IMR-90 (cell line): Measurements from ENCODE around the gene ZNF507. TPM values are rescaled to one million over a fixed set of nuclear protein-coding genes. Genes with fewer than 3 reads are reported as not detected.

ENCODE experiments used
- ATAC-seq: fragments of 200-7000 bp; cut with Tn5 transposase; 2 replicates; pipeline ENCODE4 v1.9.1; 2020; ENCODE audit warnings: low read depth, mild to moderate bottlenecking, moderate library complexity
- BruUV-seq: library from RNA; stranded (reverse); fragments of 400-500 nt; replicated peaks from 2 replicates; lab custom pipeline; 2021; lab: Mats Ljungman, UMichigan
- CTCF ChIA-PET: fragments of 300-600 bp; formaldehyde crosslinking; extraction: SDS; loops from one replicate; lab custom pipeline; 2021; ENCODE audit warnings: antibody characterized with exemption; lab: Yijun Ruan, JAX
- POLR2A ChIA-PET: fragments of 300-600 bp; sonication (Branson Sonifier 250); formaldehyde crosslinking; loops from one replicate; lab custom pipeline; 2022; ENCODE audit warnings: antibody characterized with exemption; ENCODE audit not compliant: unreplicated experiment; lab: Charles Lee
- DNase-seq: peaks from one replicate; pipeline ENCODE4 v3.0.0; 2013
- H2AFZ ChIP-seq: replicated peaks from 2 replicates; pipeline ENCODE3; 2013; ENCODE audit warnings: low read length, mild to moderate bottlenecking; ENCODE audit not compliant: poor library complexity
- H2AK5ac ChIP-seq: 2 replicates; pipeline ENCODE4 v1.6.1; 2013; ENCODE audit warnings: low read depth, low read length, inconsistent platforms
- H2AK9ac ChIP-seq: replicated peaks from 2 replicates; pipeline ENCODE3; 2013; ENCODE audit warnings: mild to moderate bottlenecking, low read depth, low read length, moderate library complexity; ENCODE audit not compliant: poor library complexity
- H2BK120ac ChIP-seq: 2 replicates; pipeline ENCODE4 v1.6.1; 2013; ENCODE audit warnings: low read depth, low read length, inconsistent platforms
- H2BK15ac ChIP-seq: 3 replicates; pipeline ENCODE4 v1.6.1; 2013; ENCODE audit warnings: low read depth, low read length, inconsistent platforms
- H2BK20ac ChIP-seq: 2 replicates; pipeline ENCODE4 v1.6.1; 2013; ENCODE audit warnings: low read depth, mild to moderate bottlenecking, inconsistent platforms, low read length, moderate library complexity
- H2BK5ac ChIP-seq: 2 replicates; pipeline ENCODE4 v1.6.1; 2013; ENCODE audit warnings: mild to moderate bottlenecking, low read depth, low read length, inconsistent platforms; ENCODE audit not compliant: poor library complexity, severe bottlenecking
- H3K14ac ChIP-seq: replicated peaks from 2 replicates; pipeline ENCODE4 v1.6.1; 2013; ENCODE audit warnings: low read depth, low read length, inconsistent platforms
- H3K18ac ChIP-seq: 2 replicates; pipeline ENCODE4 v1.6.1; 2013; ENCODE audit warnings: low read depth, low read length, control low read depth
- H3K23ac ChIP-seq: 2 replicates; pipeline ENCODE4 v1.6.1; 2013; ENCODE audit warnings: low read depth, low read length, inconsistent platforms
- H3K27ac ChIP-seq: 2 replicates; pipeline ENCODE4 v1.5.1; 2013; ENCODE audit warnings: mild to moderate bottlenecking, control low read depth, low read length; ENCODE audit not compliant: insufficient read depth
- H3K27me3 ChIP-seq: 2 replicates; pipeline ENCODE4 v1.6.1; 2013; ENCODE audit warnings: low read length; ENCODE audit not compliant: control insufficient read depth, insufficient read depth
- H3K36me3 ChIP-seq: 2 replicates; pipeline ENCODE4 v1.6.1; 2013; ENCODE audit warnings: low read length, mixed read lengths; ENCODE audit not compliant: control insufficient read depth, insufficient read depth
- H3K4ac ChIP-seq: 2 replicates; pipeline ENCODE4 v1.6.1; 2013; ENCODE audit warnings: low read depth, low read length, inconsistent platforms
- H3K4me1 ChIP-seq: 2 replicates; pipeline ENCODE4 v1.6.1; 2013; ENCODE audit warnings: low read length, mixed read lengths; ENCODE audit not compliant: control insufficient read depth, insufficient read depth
- H3K4me2 ChIP-seq: 2 replicates; pipeline ENCODE4 v1.6.1; 2013; ENCODE audit warnings: low read depth, mild to moderate bottlenecking, control low read depth, low read length, moderate library complexity
- H3K4me3 ChIP-seq: 2 replicates; pipeline ENCODE4 v1.5.1; 2013; ENCODE audit warnings: low read depth, mild to moderate bottlenecking, control low read depth, low read length, moderate library complexity; ENCODE audit not compliant: insufficient read depth
- H3K56ac ChIP-seq: 2 replicates; pipeline ENCODE4 v1.6.1; 2013; ENCODE audit warnings: low read length, inconsistent platforms; ENCODE audit not compliant: insufficient read depth; ENCODE audit errors: extremely low read depth
- H3K79me1 ChIP-seq, 2 experiments: 2 replicates each; pipeline ENCODE4 v1.6.1; 2013; ENCODE audit warnings: low read length in 2 of 2, inconsistent platforms in 1 of 2, low read depth in 1 of 2
- H3K9ac ChIP-seq: 2 replicates; pipeline ENCODE4 v1.6.1; 2013; ENCODE audit warnings: low read depth, low read length, control low read depth
- H3K9me1 ChIP-seq: 2 replicates; pipeline ENCODE4 v1.6.1; 2013; ENCODE audit warnings: low read length, inconsistent platforms; ENCODE audit not compliant: insufficient read depth
- H3K9me3 ChIP-seq: 2 replicates; pipeline ENCODE4 v1.6.1; 2013; ENCODE audit warnings: low read length; ENCODE audit not compliant: control insufficient read depth, insufficient read depth
- H4K20me1 ChIP-seq: 2 replicates; pipeline ENCODE4 v1.6.1; 2013; ENCODE audit warnings: low read length, inconsistent platforms; ENCODE audit not compliant: insufficient read depth
- H4K5ac ChIP-seq: 2 replicates; pipeline ENCODE4 v1.6.1; 2013; ENCODE audit warnings: mild to moderate bottlenecking, low read depth, low read length, control low read depth
- H4K8ac ChIP-seq, 2 experiments: 2 replicates each; pipeline ENCODE4 v1.6.1; 2013; ENCODE audit warnings: low read depth in 2 of 2, low read length in 2 of 2, control low read depth in 1 of 2, inconsistent platforms in 1 of 2
- H4K91ac ChIP-seq: 2 replicates; pipeline ENCODE4 v1.6.1; 2013; ENCODE audit warnings: low read depth, low read length, inconsistent platforms; ENCODE audit not compliant: insufficient read depth
- BHLHE40 ChIP-seq: fragments of 150-350 bp; IDR thresholded peaks from 2 replicates; pipeline ENCODE4 v1.6.1; 2016; ENCODE audit warnings: mild to moderate bottlenecking, low read depth, low read length
- CEBPB ChIP-seq: IDR thresholded peaks from 2 replicates; pipeline ENCODE4 v1.6.1; 2012; ENCODE audit warnings: low read depth, low read length, improper control_type of control experiment
- CHD1 ChIP-seq: IDR thresholded peaks from 2 replicates; pipeline ENCODE4 v1.6.1; 2012; ENCODE audit warnings: low read depth, low read length, improper control_type of control experiment
- FOS ChIP-seq: fragments of 150-350 bp; IDR thresholded peaks from 2 replicates; pipeline ENCODE4 v1.6.1; 2016; ENCODE audit warnings: low read depth, low read length
- MAFK ChIP-seq: IDR thresholded peaks from 2 replicates; pipeline ENCODE4 v1.6.1; 2012; ENCODE audit warnings: low read depth, low read length, improper control_type of control experiment
- MAZ ChIP-seq: IDR thresholded peaks from 2 replicates; pipeline ENCODE4 v1.6.1; 2012; ENCODE audit warnings: low read depth, mild to moderate bottlenecking, low read length, improper control_type of control experiment, moderate library complexity, borderline replicate concordance
- MXI1 ChIP-seq: IDR thresholded peaks from 2 replicates; pipeline ENCODE4 v1.6.1; 2012; ENCODE audit warnings: low read depth, mild to moderate bottlenecking, low read length, moderate library complexity, borderline replicate concordance
- NFE2L2 ChIP-seq: fragments of 150-350 bp; IDR thresholded peaks from 2 replicates; pipeline ENCODE4 v1.6.1; 2016; ENCODE audit warnings: low read depth, mild to moderate bottlenecking, low read length
- POLR2A ChIP-seq: IDR thresholded peaks from 2 replicates; pipeline ENCODE4 v1.6.1; 2012; ENCODE audit warnings: mild to moderate bottlenecking, low read depth, low read length
- RAD21 ChIP-seq: IDR thresholded peaks from 2 replicates; pipeline ENCODE4 v1.6.1; 2012; ENCODE audit warnings: low read length, improper control_type of control experiment
- RCOR1 ChIP-seq: IDR thresholded peaks from 2 replicates; pipeline ENCODE4 v1.6.1; 2012; ENCODE audit warnings: mild to moderate bottlenecking, low read length, improper control_type of control experiment; ENCODE audit not compliant: insufficient replicate concordance
- RFX5 ChIP-seq: IDR thresholded peaks from 2 replicates; pipeline ENCODE4 v1.8.0; 2012; ENCODE audit warnings: low read depth, mild to moderate bottlenecking, low read length, moderate library complexity
- SMC3 ChIP-seq: fragments of 150-350 bp; IDR thresholded peaks from 2 replicates; pipeline ENCODE4 v1.6.1; 2016; ENCODE audit warnings: low read depth, mild to moderate bottlenecking, antibody characterized with exemption, low read length, moderate library complexity
- WGBS, 2 experiments: methylation state at CpG; one replicate each; pipeline versions ENCODE4 v1.1.5 to v1.1.7; 2013; ENCODE audit warnings: missing lambda C conversion rate in 2 of 2; ENCODE audit not compliant: insufficient read length in 1 of 2; ENCODE audit errors: extremely low coverage in 2 of 2; 5-methylcytosine and 5-hydroxymethylcytosine counted together
- dilution Hi-C: fragments of 300-500 bp; cut with HindIII; formaldehyde crosslinking; loops from one replicate; pipeline ENCODE4 v1.14.3; 2018; ENCODE audit warnings: low sequenced_read_pairs; ENCODE audit not compliant: unreplicated experiment
- in situ Hi-C: fragments of 300-500 bp; cut with MboI; formaldehyde crosslinking; loops from 3 replicates; pipeline ENCODE4 v1.14.3; 2019; ENCODE audit warnings: low sequenced_read_pairs, inconsistent platforms, mixed read lengths
- intact Hi-C: fragments of 100-400 bp; cut with micrococcal nuclease; formaldehyde crosslinking; loops from 2 replicates; pipeline ENCODE4 v1.10.0; 2022
- polyA plus RNA-seq, 3 experiments: library from polyadenylated mRNA; depleted of rRNA; stranded (reverse); fragments of >200 nt; gene quantifications; 2 replicates each; pipeline ENCODE4 v1.2.3, GENCODE V29; 2012; ENCODE audit warnings: low replicate concordance in 1 of 3
- total RNA-seq: library from RNA; depleted of rRNA; stranded (reverse); fragments of >200 nt; gene quantifications from 2 replicates; pipeline ENCODE4 v1.2.3, GENCODE V29; 2012
- TF ChIP-seq, protein P1 (sequence below): conservative IDR thresholded peaks from 2 replicates; pipeline ENCODE4 v1.5.1; 2012; ENCODE audit warnings: mild to moderate bottlenecking, low read depth, low read length, improper control_type of control experiment
- TF ChIP-seq, protein P2 (sequence below): fragments of 150-350 bp; IDR thresholded peaks from 2 replicates; pipeline ENCODE4 v1.6.1; 2017; ENCODE audit warnings: mild to moderate bottlenecking, antibody characterized with exemption, low read length, low read depth
- TF ChIP-seq, protein P3 (sequence below): fragments of 150-350 bp; IDR thresholded peaks from 2 replicates; pipeline ENCODE4 v1.6.1; 2016; ENCODE audit warnings: low read depth, mild to moderate bottlenecking, low read length, moderate library complexity, borderline replicate concordance

Gene ZNF507
- total and polyA plus RNA-seq, 2 of the 4 experiments (the other 2 are of a cell fraction): 9.6 to 19.9 TPM

DNA sequence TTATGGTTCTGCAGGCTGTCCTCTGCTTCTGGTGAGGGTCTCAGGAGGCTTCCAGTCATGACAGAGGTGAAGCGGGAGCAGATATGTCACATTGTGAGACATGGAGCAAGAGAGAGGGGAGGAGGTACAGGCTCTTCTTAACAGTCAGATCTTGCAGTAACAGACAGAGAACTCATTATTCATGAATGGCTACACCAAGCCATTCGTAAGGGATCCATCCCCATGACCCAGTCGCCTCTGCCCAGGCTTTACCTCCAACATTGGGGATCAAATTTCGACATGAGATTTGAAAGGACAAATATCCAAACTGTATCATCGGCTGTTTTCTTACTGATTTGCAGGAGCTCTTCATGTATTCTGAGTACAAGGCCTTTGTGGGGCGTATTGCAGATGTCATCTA is 21.7 kb downstream of the ZNF507 start:
- Histone ChIP-seq H3K27ac (no peak overlapping the region), H3K27me3 (no peaks in the 10 kb centered on the region), H2BK20ac (no peak overlapping the region; the same call in 1 of the 2 replicates), H3K18ac (no peak overlapping the region), H3K23ac (no peak overlapping the region), H2AK9ac (no peak overlapping the region), H4K20me1 (peaks cover 13% of the 10 kb centered on the region), H3K79me1 (peaks cover 33 to 68% of the 10 kb centered on the region in 2 experiments), H3K9ac (no peak overlapping the region), H3K14ac (no peak overlapping the region), H2AK5ac (no peak overlapping the region), H2BK15ac (no peak overlapping the region), H3K9me1 (peaks cover 7% of the 10 kb centered on the region; the same call in 1 of the 2 replicates), H3K4me1 (peaks cover 5% of the 10 kb centered on the region; the same call in 1 of the 2 replicates), H4K5ac (no peak overlapping the region; the same call in 1 of the 2 replicates), H2AFZ (no peak overlapping the region), H3K36me3 (peaks cover 17% of the 10 kb centered on the region), H4K91ac (no peak overlapping the region), H3K9me3 (no peaks in the 10 kb centered on the region), H4K8ac (no peak overlapping the region), H3K4me2 (no peak overlapping the region), H3K4me3 (no peak overlapping the region), H3K56ac (no peak overlapping the region), H3K4ac (no peak overlapping the region), H2BK5ac (no peak overlapping the region), H2BK120ac (no peak overlapping the region)
- ChIA-PET POLR2A (no interaction called here), CTCF (interaction anchor here (1.1 kb wide), 1 partner anchor 16 kb away, joined by 3 read pairs; no protein-coding TSS in a partner anchor)
- dilution Hi-C loops: no loop called here
- in situ Hi-C loops: loop anchor here (25.0 kb wide), 1 partner anchor 1030 kb away; the partner anchor contains the start of gene TSHZ3
- no TSS peak for BruUV-seq
- intact Hi-C loops: no loop called here
- TF ChIP-seq, protein P1, sequence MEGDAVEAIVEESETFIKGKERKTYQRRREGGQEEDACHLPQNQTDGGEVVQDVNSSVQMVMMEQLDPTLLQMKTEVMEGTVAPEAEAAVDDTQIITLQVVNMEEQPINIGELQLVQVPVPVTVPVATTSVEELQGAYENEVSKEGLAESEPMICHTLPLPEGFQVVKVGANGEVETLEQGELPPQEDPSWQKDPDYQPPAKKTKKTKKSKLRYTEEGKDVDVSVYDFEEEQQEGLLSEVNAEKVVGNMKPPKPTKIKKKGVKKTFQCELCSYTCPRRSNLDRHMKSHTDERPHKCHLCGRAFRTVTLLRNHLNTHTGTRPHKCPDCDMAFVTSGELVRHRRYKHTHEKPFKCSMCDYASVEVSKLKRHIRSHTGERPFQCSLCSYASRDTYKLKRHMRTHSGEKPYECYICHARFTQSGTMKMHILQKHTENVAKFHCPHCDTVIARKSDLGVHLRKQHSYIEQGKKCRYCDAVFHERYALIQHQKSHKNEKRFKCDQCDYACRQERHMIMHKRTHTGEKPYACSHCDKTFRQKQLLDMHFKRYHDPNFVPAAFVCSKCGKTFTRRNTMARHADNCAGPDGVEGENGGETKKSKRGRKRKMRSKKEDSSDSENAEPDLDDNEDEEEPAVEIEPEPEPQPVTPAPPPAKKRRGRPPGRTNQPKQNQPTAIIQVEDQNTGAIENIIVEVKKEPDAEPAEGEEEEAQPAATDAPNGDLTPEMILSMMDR: no peak
- TF ChIP-seq, protein P2, sequence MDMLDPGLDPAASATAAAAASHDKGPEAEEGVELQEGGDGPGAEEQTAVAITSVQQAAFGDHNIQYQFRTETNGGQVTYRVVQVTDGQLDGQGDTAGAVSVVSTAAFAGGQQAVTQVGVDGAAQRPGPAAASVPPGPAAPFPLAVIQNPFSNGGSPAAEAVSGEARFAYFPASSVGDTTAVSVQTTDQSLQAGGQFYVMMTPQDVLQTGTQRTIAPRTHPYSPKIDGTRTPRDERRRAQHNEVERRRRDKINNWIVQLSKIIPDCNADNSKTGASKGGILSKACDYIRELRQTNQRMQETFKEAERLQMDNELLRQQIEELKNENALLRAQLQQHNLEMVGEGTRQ: no peak
- TF ChIP-seq BHLHE40 (no peak), CEBPB (no peak), POLR2A (no peak), CHD1 (no peak), SMC3 (no peak), MXI1 (no peak), MAZ (no peak), RAD21 (no peak), MAFK (no peak), RCOR1 (no peak), NFE2L2 (no peak), FOS (no peak), RFX5 (no peak)
- TF ChIP-seq, protein P3, sequence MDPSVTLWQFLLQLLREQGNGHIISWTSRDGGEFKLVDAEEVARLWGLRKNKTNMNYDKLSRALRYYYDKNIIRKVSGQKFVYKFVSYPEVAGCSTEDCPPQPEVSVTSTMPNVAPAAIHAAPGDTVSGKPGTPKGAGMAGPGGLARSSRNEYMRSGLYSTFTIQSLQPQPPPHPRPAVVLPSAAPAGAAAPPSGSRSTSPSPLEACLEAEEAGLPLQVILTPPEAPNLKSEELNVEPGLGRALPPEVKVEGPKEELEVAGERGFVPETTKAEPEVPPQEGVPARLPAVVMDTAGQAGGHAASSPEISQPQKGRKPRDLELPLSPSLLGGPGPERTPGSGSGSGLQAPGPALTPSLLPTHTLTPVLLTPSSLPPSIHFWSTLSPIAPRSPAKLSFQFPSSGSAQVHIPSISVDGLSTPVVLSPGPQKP: no peak
- ATAC-seq (no peak), DNase-seq (no peak)
- WGBS, 2 experiments: 94% methylated on average over 4 of the region's 6 CpGs; no CpG with 5 or more reads in 1 of the 2 experiments
